HG03159 (cell line): ENCODE results near the gene SLC25A36.
A peak's percentile ranks its signal among the peaks of the same experiment; 100 is the strongest.
"Not testable (repeated sequence)": the region's sequence is repeated elsewhere in the genome, so short reads cannot be mapped to it uniquely, and the experiment has no call there.

Experiments used
- ATAC-seq: cut with Tn5 transposase; IDR thresholded peaks from one replicate; pipeline ENCODE4 v1.9.1; 2021; ENCODE audit warnings: mild to moderate bottlenecking, moderate library complexity; ENCODE audit not compliant: unreplicated experiment

SLC25A36 gene

DNA sequence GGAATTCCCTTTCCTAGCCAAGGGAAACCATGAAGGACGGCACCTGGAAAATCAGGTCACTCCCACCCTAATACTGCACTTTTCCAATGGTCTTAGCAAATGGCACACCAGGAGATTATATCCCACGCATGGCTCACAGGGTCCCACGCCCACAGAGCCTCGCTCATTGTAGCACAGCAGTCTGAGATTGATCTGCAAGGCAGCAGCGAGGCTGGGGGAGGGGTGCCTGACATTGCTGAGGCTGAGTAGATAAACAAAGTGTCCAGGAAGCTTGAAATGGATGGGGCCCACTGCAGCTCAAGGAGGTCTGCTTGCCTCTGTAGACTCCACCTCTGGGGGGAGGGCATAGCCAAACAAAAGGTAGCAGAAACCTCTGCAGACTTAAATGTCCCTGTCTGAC lies 46.2 kb downstream of the SLC25A36 start:
- not testable (repeated sequence) for ATAC-seq

DNA sequence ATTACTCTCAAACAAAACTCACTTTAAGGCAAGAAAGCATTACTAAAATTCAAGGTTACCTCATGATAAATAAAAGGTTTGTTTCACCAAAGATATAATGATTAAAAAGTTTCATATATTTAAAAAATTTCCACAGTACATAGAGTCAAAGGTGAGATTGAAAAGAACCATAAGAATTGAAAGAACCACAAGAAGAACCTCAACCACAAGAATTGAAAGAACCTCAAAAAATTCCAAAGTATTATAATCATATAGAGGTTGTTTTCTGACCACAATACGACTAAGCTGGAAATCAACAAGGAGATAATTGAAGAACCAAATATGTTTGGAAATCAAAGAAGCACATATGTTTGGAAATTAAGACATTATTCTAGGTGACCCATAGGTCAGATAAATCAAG lies 52.7 kb downstream of the SLC25A36 start:
- no peak for ATAC-seq

GRCh38 chr3:140994861-140995260 lies 53.2 kb downstream of the SLC25A36 start:
- ATAC-seq = not testable (repeated sequence)

DNA sequence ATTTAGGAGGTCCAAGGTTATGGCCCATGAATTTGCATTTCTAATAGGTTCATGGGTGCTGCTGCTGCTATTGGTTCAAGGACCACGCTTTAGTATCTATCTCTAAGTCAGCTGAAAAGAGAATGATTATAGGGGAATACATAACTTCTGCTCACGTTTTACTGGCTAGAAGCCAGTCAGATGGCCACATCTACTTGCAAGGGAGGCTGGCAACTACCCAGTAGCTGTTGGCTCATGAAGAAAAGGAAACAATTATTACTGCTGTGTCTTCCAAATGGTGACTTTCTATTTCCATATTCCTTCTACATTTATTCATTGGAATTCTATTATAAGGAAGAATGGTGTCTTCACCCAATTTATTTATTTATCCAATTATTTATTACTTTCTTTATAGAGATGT lies 54.2 kb downstream of the SLC25A36 start:
- ATAC-seq = no peak

DNA sequence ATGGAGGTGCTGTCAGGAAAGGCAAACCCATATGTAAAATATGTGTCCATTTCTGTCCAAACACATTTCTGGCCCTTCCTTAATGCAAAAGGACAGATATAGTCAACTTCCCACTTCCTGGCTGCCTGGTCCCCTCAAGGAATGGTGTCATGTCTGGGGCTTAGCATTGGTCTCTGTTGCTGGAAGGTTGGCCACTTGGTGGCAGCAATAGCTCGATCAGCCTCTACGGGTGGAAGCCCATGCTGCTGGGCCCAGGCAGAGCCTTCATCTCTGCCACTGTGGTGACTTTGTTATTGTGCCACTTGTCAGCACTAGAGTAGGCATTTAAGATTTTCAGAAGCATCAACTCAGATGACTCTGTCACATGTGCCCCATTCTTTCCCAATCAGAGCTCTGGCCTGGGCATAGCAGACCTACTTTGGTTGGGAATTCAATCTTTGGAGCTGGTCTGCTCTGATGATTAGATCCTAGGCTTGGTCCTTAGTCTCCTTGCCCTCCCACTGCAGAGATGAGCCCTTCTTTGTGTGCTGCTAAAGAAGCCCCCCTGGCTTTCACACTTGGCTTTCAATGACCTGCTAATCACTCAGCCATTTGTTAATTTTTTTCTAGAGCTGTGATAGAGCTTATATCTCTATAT lies 58.5 kb downstream of the SLC25A36 start:
- ATAC-seq = peak; percentile 49

- no peak for ATAC-seq
These were observed 59.0 kb downstream of the SLC25A36 start for GRCh38 chr3:141000686-141001085.

DNA sequence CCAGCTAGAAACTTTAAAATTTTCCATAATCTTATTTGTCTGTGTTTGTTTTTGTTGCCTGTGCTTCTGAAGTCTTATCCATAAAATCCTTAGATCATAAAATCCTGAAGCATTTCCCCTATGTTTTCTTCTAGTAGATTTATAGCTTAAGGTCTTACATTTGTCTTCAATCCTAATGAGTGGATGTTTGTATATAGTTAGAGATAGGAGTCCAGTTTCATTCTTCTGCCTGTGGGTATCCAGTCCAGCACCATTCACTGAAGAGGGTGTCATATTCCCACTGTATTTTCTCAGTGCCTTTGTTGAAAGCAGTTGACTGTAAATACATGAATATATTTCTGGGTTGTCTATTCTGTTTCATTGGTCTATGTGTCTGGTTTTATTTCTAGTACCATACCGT lies 64.7 kb downstream of the SLC25A36 start:
- no peak for ATAC-seq

GRCh38 chr3:141009496-141009895 lies 67.9 kb downstream of the SLC25A36 start:
- ATAC-seq = no peak

DNA sequence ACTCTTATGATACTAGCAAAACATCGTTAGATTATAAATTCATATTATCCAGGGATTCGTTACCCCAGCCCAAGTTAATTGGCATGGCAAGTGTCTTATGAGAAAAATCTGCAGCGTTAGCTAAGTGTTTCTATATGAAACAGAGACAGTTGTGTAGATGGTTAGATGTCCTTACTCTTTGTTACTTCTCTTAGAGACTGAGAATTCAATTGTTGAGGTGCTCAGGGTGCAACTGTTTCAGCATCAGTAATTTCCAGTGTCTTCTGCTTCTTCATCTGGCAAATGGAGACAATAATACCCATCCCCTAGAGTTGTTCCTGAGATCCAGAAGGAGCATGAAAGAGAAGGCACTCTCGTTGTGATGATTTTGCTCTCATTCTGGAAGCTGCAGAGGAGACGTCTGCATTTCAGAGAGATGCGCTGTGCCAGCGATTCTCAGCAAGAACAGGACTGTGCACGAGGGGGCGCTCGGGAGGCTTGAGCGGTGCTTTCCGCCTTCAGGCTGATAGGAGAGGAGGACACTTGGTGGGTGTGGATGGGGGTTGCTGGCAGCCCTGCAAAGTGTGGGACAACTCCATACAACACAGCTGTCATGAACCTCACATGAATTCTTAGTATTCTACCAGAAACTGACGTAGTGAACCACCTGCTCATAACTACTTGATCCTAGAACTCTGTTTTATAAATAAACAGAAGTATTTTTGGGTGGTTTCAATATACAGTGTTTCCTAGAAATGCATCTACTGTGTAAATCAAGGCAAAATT lies 69.8 kb downstream of the SLC25A36 start:
- ATAC-seq = peak; percentile 90

DNA sequence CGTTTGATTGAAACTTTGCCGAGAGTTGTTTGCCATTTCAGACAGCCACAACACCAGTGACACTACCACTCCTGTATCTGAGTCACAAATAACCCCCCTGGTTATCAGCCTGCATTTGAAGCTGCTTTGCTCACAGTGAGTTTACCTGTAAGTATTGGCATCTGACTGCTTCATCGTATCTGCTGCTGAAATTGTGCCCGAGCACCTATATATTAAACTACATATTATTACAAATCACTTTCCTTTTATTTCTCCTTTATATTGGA lies 70.3 kb downstream of the SLC25A36 start:
- ATAC-seq = no peak

- no peak for ATAC-seq
These were observed 70.9 kb downstream of the SLC25A36 start for GRCh38 chr3:141012571-141012970.

GRCh38 chr3:141015481-141015880 lies 73.8 kb downstream of the SLC25A36 start:
- ATAC-seq = no peak

DNA sequence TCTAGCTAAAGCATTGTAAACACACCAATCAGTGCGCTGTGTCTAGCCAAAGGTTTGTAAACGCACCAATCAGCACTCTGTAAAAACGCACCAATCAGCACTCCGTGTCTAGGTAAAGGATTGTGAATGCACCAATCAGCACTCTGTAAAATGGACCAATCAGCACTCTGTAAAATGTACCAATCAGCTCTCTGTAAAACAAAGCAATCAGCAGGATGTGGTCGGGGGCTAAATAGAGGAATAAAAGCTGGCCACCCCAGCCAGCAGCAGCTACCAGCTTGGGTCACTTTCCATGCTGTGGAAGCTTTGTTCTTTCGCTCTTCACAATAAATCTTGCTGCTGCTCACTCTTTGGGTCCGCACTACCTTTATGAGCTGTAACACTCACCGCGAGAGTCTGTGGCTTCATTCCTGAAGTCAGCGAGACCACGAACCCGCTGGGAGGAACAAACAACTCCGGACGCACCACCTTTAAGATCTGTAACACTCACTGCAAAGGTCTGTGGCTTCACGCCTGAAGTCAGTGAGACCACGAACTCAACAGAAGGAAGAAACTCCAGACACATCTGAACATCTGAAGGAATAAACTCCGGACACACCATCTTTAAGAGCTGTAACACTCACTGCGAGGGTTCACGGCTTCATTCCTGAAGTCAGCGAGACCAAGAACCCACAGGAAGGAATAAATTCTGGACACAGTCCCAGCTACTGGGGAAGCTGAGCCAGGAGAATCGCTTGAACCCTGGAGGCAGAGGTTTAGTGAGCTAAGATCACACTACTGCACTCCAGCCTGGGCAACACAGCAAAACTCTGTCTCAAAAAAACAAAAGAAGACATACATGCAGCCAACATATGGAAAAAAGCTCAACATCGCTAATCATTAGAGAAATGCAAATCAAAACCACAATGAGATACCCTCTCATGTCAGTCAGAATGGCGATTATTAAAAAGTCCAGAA lies 76.0 kb downstream of the SLC25A36 start:
- ATAC-seq = not testable (repeated sequence)

DNA sequence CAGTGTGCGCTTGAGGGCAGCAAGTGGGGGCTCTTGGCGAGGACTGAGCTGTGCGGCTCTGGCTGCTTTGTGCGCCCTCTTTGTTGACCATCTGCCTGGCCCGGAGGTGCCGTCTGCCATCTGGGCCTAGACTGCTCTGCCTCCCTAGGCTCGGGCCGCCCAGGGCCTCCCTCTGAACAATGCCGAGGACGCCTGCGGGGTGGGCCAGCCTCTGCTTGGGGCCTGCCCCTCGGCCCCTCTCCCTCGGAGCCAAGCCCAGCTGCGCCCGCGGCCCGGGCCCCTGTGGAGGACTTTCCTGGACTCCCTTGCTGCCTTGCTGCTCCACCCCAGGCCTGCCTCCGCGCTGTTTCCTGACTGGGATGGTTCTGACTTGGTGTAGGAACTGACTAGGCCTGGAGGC lies 77.6 kb downstream of the SLC25A36 start:
- no peak for ATAC-seq

- ATAC-seq = no peak
These were observed 78.7 kb downstream of the SLC25A36 start for GRCh38 chr3:141020143-141020830.

- no peak for ATAC-seq
These were observed 79.6 kb downstream of the SLC25A36 start for GRCh38 chr3:141021261-141021660.
